ENCODE results near the gene ARHGAP24.

GRCh38 chr4:85823295-85823694 is 348.3 kb downstream of the ARHGAP24 start:
- TF ChIP-seq CTCF (IDR thresholded peaks at IDR 0.05) (no peak), POLR2A (IDR thresholded peaks at IDR 0.05; ENCODE audit: low read length) (no peak), CBX2 (IDR thresholded peaks at IDR 0.05; ENCODE audit: borderline replicate concordance, low read depth) (no peak), KDM1A (IDR thresholded peaks at IDR 0.05; ENCODE audit: low read depth) (no peak), MAFK (IDR thresholded peaks at IDR 0.05; ENCODE audit: partially characterized antibody) (no peak), EP300 (IDR thresholded peaks at IDR 0.05) (no peak), E2F6 (IDR thresholded peaks at IDR 0.05; ENCODE audit: borderline replicate concordance, low read depth) (no peak), RCOR1 (IDR thresholded peaks at IDR 0.05; ENCODE audit: low read depth, low read length) (no peak), REST (IDR thresholded peaks at IDR 0.05) (no peak), JUNB (IDR thresholded peaks at IDR 0.05) (no peak), CHD4 (IDR thresholded peaks at IDR 0.05; ENCODE audit: borderline replicate concordance) (no peak)

Data from A549 (cell line).